Adrenal gland (tissue), 12 donors: Measurements from ENCODE around the gene NLK. TPM values are rescaled to one million over a fixed set of nuclear protein-coding genes. Genes with fewer than 3 reads are reported as not detected.
"Not testable (repeated sequence)": the region's sequence is repeated elsewhere in the genome, so short reads cannot be mapped to it uniquely, and the experiment has no call there.

Experiments
- DNase-seq, 7 donors: peaks; one replicate each; pipeline ENCODE4 v3.0.0-alpha.2; 2019 to 2020
- H3K27ac ChIP-seq, 5 donors: fragments of 200-600 bp; sonication (generic) in 4 of 5; 1 replicate in 3 of 5; 2 replicates in 2 of 5; pipeline versions ENCODE4 v1.5.1 to v1.8.0; 2016 to 2020; ENCODE audit warnings: mild to moderate bottlenecking in 1 of 5
- H3K27me3 ChIP-seq: fragments of 200-600 bp; 2 replicates; pipeline ENCODE4 v1.8.0; 2021
- H3K36me3 ChIP-seq, 2 donors: fragments of 200-600 bp; replicated peaks in 1 of 2; 1 replicate in 1 of 2; 2 replicates in 1 of 2; pipeline versions ENCODE4 v1.5.1 to v1.8.0; 2018 to 2022
- H3K4me1 ChIP-seq, 2 donors: fragments of 200-600 bp; replicated peaks in 1 of 2; 1 replicate in 1 of 2; 2 replicates in 1 of 2; pipeline versions ENCODE4 v1.5.1 to v1.8.0; 2018 to 2021
- H3K4me3 ChIP-seq, 4 donors: fragments of 200-600 bp; sonication (generic) in 3 of 4; one replicate each; pipeline ENCODE4 v1.5.1; 2016 to 2018
- H3K9me3 ChIP-seq, 3 donors: fragments of 200-600 bp; sonication (generic) in 1 of 3; replicated peaks in 1 of 3; 1 replicate in 2 of 3; 2 replicates in 1 of 3; pipeline versions ENCODE4 v1.5.1 to v1.8.0; 2016 to 2021
- CTCF ChIP-seq, 6 experiments: fragments of 450-650 bp in 4 of 6; fragments of 200-600 bp in 2 of 6; sonication (generic) in 1 of 6; IDR thresholded peaks; 1 replicate in 5 of 6; 2 replicates in 1 of 6; pipeline versions ENCODE4 v1.5.1 to v1.8.0; 2016 to 2021; ENCODE audit warnings: antibody characterized with exemption in 6 of 6, mild to moderate bottlenecking in 2 of 6, moderate library complexity in 1 of 6
- POLR2A ChIP-seq, 2 donors: fragments of 450-650 bp; IDR thresholded peaks; one replicate each; pipeline ENCODE4 v1.6.1; 2017; ENCODE audit warnings: antibody characterized with exemption in 2 of 2, mild to moderate bottlenecking in 2 of 2, moderate library complexity in 1 of 2
- WGBS, 4 donors: extraction: QIAGEN DNeasy Blood & Tissue Kit in 2 of 4; methylation state at CpG; one replicate each; pipeline versions ENCODE4 v1.1.5 to v1.1.7; 2013 to 2017; 5-methylcytosine and 5-hydroxymethylcytosine counted together
- intact Hi-C, 2 donors: fragments of 100-400 bp; cut with DNase I; formaldehyde crosslinking; loops; one replicate each; pipeline versions ENCODE4 v1.14.1 to v1.15.0; 2022 to 2023
- polyA plus RNA-seq, 3 donors: library from polyadenylated mRNA; stranded (reverse); fragments of 200-250 nt in 2 of 3; fragments of 350-450 nt in 1 of 3; fragmentation: Illumina TruSeq in 1 of 3; extraction: RNeasy Lipid Tissue Mini Kit (QIAGEN cat#74804) in 1 of 3; gene quantifications; one replicate each; pipeline ENCODE4 v1.2.3, GENCODE V29; 2013 to 2014
- total RNA-seq, 9 donors: library from RNA; depleted of rRNA in 4 of 9; stranded (reverse); fragments of >200 nt in 4 of 9; fragments of 120-200 nt in 1 of 9; fragmentation: NEBNext Ultra II Directional in 1 of 9; extraction: Animal tissue kit (Norgen Biotek cat#: 25700) in 1 of 9; gene quantifications; one replicate each; pipeline versions ENCODE4 v1.1.0 to v1.2.4, GENCODE V29; 2013 to 2023
- donor health status: healthy with polysubstance abuse.
- donor health status: Bipolar disorder and iron deficiency.
- donor health status: DM: yes; HTN: yes; CAD: no.
- donor health status: DM: no; HTN: no; CAD: no.
- donor health status: DM: no; HTN: no; CAD: no.
- donor health status: DM: yes; HTN: yes; CAD: no.

NLK gene
- total and polyA plus RNA-seq, 12 donors: 34.7 to 86.1 (median 56.4) TPM

- Histone ChIP-seq H3K36me3 (no peaks in the 10 kb centered on the region), H3K9me3 (peaks cover 0 to 7% (median 0%) of the 10 kb centered on the region in 3 donors), H3K27ac (no peak overlapping the region), H3K27me3 (no peaks in the 10 kb centered on the region), H3K4me3 (no peak overlapping the region), H3K4me1 (peaks cover 0 to 15% of the 10 kb centered on the region in 2 donors)
- WGBS, 4 donors: 95 to 97% (median 96%) methylated on average over 6 of the region's 6 CpGs
- intact Hi-C loops: no loop called here
- no peak for DNase-seq
- TF ChIP-seq CTCF (IDR thresholded peaks at IDR 0.05): no peak
- TF ChIP-seq POLR2A (IDR thresholded peaks at IDR 0.05): no peak
These were observed 29.6 kb downstream of the NLK start for GRCh38 chr17:28071891-28072606.

GRCh38 chr17:28072936-28073533 lies 30.6 kb downstream of the NLK start:
- 86 to 100% (median 95%) methylated on average over 2 of the region's 2 CpGs for WGBS, 4 donors
- Histone ChIP-seq H3K36me3 (no peaks in the 10 kb centered on the region), H3K4me3 (no peak overlapping the region), H3K9me3 (peaks cover 0 to 7% (median 0%) of the 10 kb centered on the region in 3 donors), H3K27me3 (no peaks in the 10 kb centered on the region), H3K4me1 (peaks cover 0 to 15% of the 10 kb centered on the region in 2 donors), H3K27ac (no peak overlapping the region)
- TF ChIP-seq CTCF (IDR thresholded peaks at IDR 0.05): no peak
- DNase-seq: no peak
- intact Hi-C loops: no loop called here

- Histone ChIP-seq H3K27me3 (no peaks in the 10 kb centered on the region), H3K9me3 (peaks cover 0 to 7% (median 0%) of the 10 kb centered on the region in 3 donors), H3K27ac (no peak overlapping the region), H3K4me1 (peaks cover 0 to 20% of the 10 kb centered on the region in 2 donors), H3K4me3 (no peak overlapping the region), H3K36me3 (no peaks in the 10 kb centered on the region)
- 84 to 92% (median 88%) methylated on average over 3 of the region's 3 CpGs for WGBS, 4 donors
- no peak for TF ChIP-seq POLR2A (IDR thresholded peaks at IDR 0.05)
- TF ChIP-seq CTCF (IDR thresholded peaks at IDR 0.05): no peak
- no peak for DNase-seq
- intact Hi-C loops: no loop called here
These were observed 31.5 kb downstream of the NLK start for GRCh38 chr17:28074010-28074409.

- no peaks in the 10 kb centered on the region for H3K36me3 ChIP-seq
- H3K27me3 ChIP-seq: no peaks in the 10 kb centered on the region
- no peak overlapping the region for H3K27ac ChIP-seq
- no peak overlapping the region for H3K4me3 ChIP-seq
- intact Hi-C loops: no loop called here
- WGBS, 4 donors: 77 to 100% (median 81%) methylated on average over 1 of the region's 1 CpG
- no peak for TF ChIP-seq POLR2A (IDR thresholded peaks at IDR 0.05)
- TF ChIP-seq CTCF (IDR thresholded peaks at IDR 0.05): no peak
- H3K9me3 ChIP-seq: peaks cover 0 to 7% (median 0%) of the 10 kb centered on the region in 3 donors
- no peak for DNase-seq
- H3K4me1 ChIP-seq: peaks cover 0 to 30% of the 10 kb centered on the region in 2 donors
These were observed 33.7 kb downstream of the NLK start for GRCh38 chr17:28076144-28076543.

GRCh38 chr17:28077140-28077539 lies 34.7 kb downstream of the NLK start:
- intact Hi-C loops, H3K27me3 ChIP-seq, H3K9me3 ChIP-seq, H3K36me3 ChIP-seq, DNase-seq, H3K27ac ChIP-seq, H3K4me3 ChIP-seq: not testable (repeated sequence)
- 92 to 96% (median 93%) methylated on average over 6 of the region's 6 CpGs for WGBS, 4 donors
- peaks cover 0 to 39% of the 10 kb centered on the region in 2 donors for H3K4me1 ChIP-seq
